Measurements from ENCODE around the gene CASR. TPM values are rescaled to one million over a fixed set of nuclear protein-coding genes. Genes with fewer than 3 reads are reported as not detected.
A peak's percentile ranks its signal among the peaks of the same experiment; 100 is the strongest.

Gene CASR
- total and polyA plus RNA-seq, 5 donors from 2014 or later, result 0.16 to 0.45 TPM; not detected in 3

GRCh38 chr3:122299872-122300460 lies 116.5 kb downstream of the CASR start:
- ATAC-seq (ENCODE audit: low read depth in 2 of 2) (no peak), DNase-seq (peak in 2 of 3 donors; percentile 48 to 61)
- Mint-ChIP-seq H3K4me1 (no peaks in the 10 kb centered on the region), H3K27ac (no peak overlapping the region), H3K4me3 (no peak overlapping the region), H3K36me3 (no peaks in the 10 kb centered on the region), H3K9me3 (peaks cover 0 to 3% (median 0%) of the 10 kb centered on the region in 7 donors), H3K27me3 (no peaks in the 10 kb centered on the region)
- Histone ChIP-seq H3K4me3 (ENCODE audit: low read depth, low read length) (no peak overlapping the region), H3K27me3 (ENCODE audit: control insufficient read depth, insufficient read depth, low read length) (no peaks in the 10 kb centered on the region), H3K4me1 (ENCODE audit: control insufficient read depth, insufficient read depth, low read length, poor library complexity, severe bottlenecking) (peaks cover 7% of the 10 kb centered on the region), H3K27ac (ENCODE audit: insufficient read depth, low read length, poor library complexity, severe bottlenecking) (no peak overlapping the region), H3K36me3 (ENCODE audit: control insufficient read depth, insufficient read depth, low read length) (no peaks in the 10 kb centered on the region), H3K9me3 (ENCODE audit: control insufficient read depth in 2 of 2, low read length in 2 of 2) (peaks cover 0 to 3% of the 10 kb centered on the region in 2 experiments)

- Mint-ChIP-seq H3K36me3 (no peaks in the 10 kb centered on the region), H3K4me3 (no peak overlapping the region), H3K9me3 (peaks cover 0 to 3% (median 0%) of the 10 kb centered on the region in 7 donors), H3K4me1 (peaks cover 0 to 1% (median 0%) of the 10 kb centered on the region in 4 donors), H3K27me3 (no peaks in the 10 kb centered on the region), H3K27ac (no peak overlapping the region)
- DNase-seq (no peak), ATAC-seq (ENCODE audit: low read depth in 2 of 2) (no peak)
- Histone ChIP-seq H3K4me3 (ENCODE audit: low read depth, low read length) (no peak overlapping the region), H3K27me3 (ENCODE audit: control insufficient read depth, insufficient read depth, low read length) (peaks cover 2% of the 10 kb centered on the region), H3K27ac (ENCODE audit: insufficient read depth, low read length, poor library complexity, severe bottlenecking) (no peak overlapping the region), H3K4me1 (ENCODE audit: control insufficient read depth, insufficient read depth, low read length, poor library complexity, severe bottlenecking) (no peaks in the 10 kb centered on the region), H3K36me3 (ENCODE audit: control insufficient read depth, insufficient read depth, low read length) (no peaks in the 10 kb centered on the region), H3K9me3 (ENCODE audit: control insufficient read depth in 2 of 2, low read length in 2 of 2) (peaks cover 0 to 3% of the 10 kb centered on the region in 2 experiments)
Observed at GRCh38 chr3:122301063-122301462, 117.6 kb downstream of the CASR start.

- Mint-ChIP-seq H3K27me3 (no peaks in the 10 kb centered on the region), H3K4me1 (peaks cover 0 to 2% (median 0%) of the 10 kb centered on the region in 4 donors), H3K36me3 (no peaks in the 10 kb centered on the region), H3K9me3 (peaks cover 0 to 2% (median 0%) of the 10 kb centered on the region in 7 donors), H3K27ac (peak overlapping the region in 1 of 3 donors; percentile 22), H3K4me3 (no peak overlapping the region)
- DNase-seq (no peak), ATAC-seq (ENCODE audit: low read depth in 2 of 2) (no peak)
- Histone ChIP-seq H3K4me3 (ENCODE audit: low read depth, low read length) (no peak overlapping the region), H3K27ac (ENCODE audit: insufficient read depth, low read length, poor library complexity, severe bottlenecking) (no peak overlapping the region), H3K4me1 (ENCODE audit: control insufficient read depth, insufficient read depth, low read length, poor library complexity, severe bottlenecking) (no peaks in the 10 kb centered on the region), H3K27me3 (ENCODE audit: control insufficient read depth, insufficient read depth, low read length) (peaks cover 4% of the 10 kb centered on the region), H3K36me3 (ENCODE audit: control insufficient read depth, insufficient read depth, low read length) (no peaks in the 10 kb centered on the region), H3K9me3 (ENCODE audit: control insufficient read depth in 2 of 2, low read length in 2 of 2) (no peaks in the 10 kb centered on the region)
Observed at GRCh38 chr3:122305818-122306621, 122.6 kb downstream of the CASR start.

DNA sequence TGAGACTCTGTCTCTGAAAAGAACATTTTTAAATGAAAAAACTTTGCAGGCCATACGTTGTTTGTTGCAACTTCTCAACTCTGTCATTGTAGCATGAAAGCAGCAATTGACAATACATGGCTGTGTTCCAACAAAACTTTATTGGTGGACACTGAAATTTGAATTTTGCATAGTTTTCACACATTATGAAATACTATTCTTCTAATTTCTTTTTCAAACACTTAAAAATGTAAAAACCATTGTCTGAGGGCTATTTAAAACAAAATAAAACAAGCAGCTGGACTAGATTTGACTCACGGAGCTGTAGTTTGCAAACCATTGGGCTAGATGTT lies 123.1 kb downstream of the CASR start:
- Histone ChIP-seq H3K27ac (ENCODE audit: insufficient read depth, low read length, poor library complexity, severe bottlenecking) (no peak overlapping the region), H3K36me3 (ENCODE audit: control insufficient read depth, insufficient read depth, low read length) (no peaks in the 10 kb centered on the region), H3K27me3 (ENCODE audit: control insufficient read depth, insufficient read depth, low read length) (peaks cover 4% of the 10 kb centered on the region), H3K4me3 (ENCODE audit: low read depth, low read length) (no peak overlapping the region), H3K4me1 (ENCODE audit: control insufficient read depth, insufficient read depth, low read length, poor library complexity, severe bottlenecking) (no peaks in the 10 kb centered on the region), H3K9me3 (ENCODE audit: control insufficient read depth in 2 of 2, low read length in 2 of 2) (no peaks in the 10 kb centered on the region)
- H3K36me3 Mint-ChIP-seq, result no peaks in the 10 kb centered on the region
- no peak for DNase-seq
- ATAC-seq (ENCODE audit: low read depth in 2 of 2), result no peak
- H3K4me3 Mint-ChIP-seq, result no peak overlapping the region
- H3K27ac Mint-ChIP-seq, result no peak overlapping the region
- no peaks in the 10 kb centered on the region for H3K27me3 Mint-ChIP-seq
- H3K4me1 Mint-ChIP-seq, result peaks cover 0 to 2% (median 0%) of the 10 kb centered on the region in 4 donors
- H3K9me3 Mint-ChIP-seq, result peaks cover 0 to 2% (median 0%) of the 10 kb centered on the region in 7 donors

GRCh38 chr3:122307094-122307687 lies 123.7 kb downstream of the CASR start:
- H3K4me3 Mint-ChIP-seq, result no peak overlapping the region

GRCh38 chr3:122307976-122308375 lies 124.5 kb downstream of the CASR start:
- no peaks in the 10 kb centered on the region for H3K36me3 ChIP-seq (ENCODE audit: control insufficient read depth, insufficient read depth, low read length)
- Mint-ChIP-seq H3K4me3 (no peak overlapping the region), H3K9me3 (peaks cover 0 to 2% (median 0%) of the 10 kb centered on the region in 7 donors), H3K36me3 (no peaks in the 10 kb centered on the region), H3K27ac (no peak overlapping the region), H3K27me3 (no peaks in the 10 kb centered on the region), H3K4me1 (peaks cover 0 to 2% (median 0%) of the 10 kb centered on the region in 4 donors)
- no peaks in the 10 kb centered on the region for H3K4me1 ChIP-seq (ENCODE audit: control insufficient read depth, insufficient read depth, low read length, poor library complexity, severe bottlenecking)
- no peak overlapping the region for H3K27ac ChIP-seq (ENCODE audit: insufficient read depth, low read length, poor library complexity, severe bottlenecking)
- DNase-seq, result no peak
- no peaks in the 10 kb centered on the region for H3K9me3 ChIP-seq (ENCODE audit: control insufficient read depth in 2 of 2, low read length in 2 of 2)
- no peak overlapping the region for H3K4me3 ChIP-seq (ENCODE audit: low read depth, low read length)
- no peak for ATAC-seq (ENCODE audit: low read depth in 2 of 2)
- H3K27me3 ChIP-seq (ENCODE audit: control insufficient read depth, insufficient read depth, low read length), result peaks cover 4% of the 10 kb centered on the region

More at GRCh38 chr3:122307094-122307687, 123.7 kb downstream of the CASR start:
- H3K27ac ChIP-seq (ENCODE audit: insufficient read depth, low read length, poor library complexity, severe bottlenecking), result no peak overlapping the region
- DNase-seq (no peak), ATAC-seq (ENCODE audit: low read depth in 2 of 2) (no peak)
- no peak overlapping the region for H3K27ac Mint-ChIP-seq
- no peaks in the 10 kb centered on the region for H3K36me3 ChIP-seq (ENCODE audit: control insufficient read depth, insufficient read depth, low read length)
- H3K27me3 ChIP-seq (ENCODE audit: control insufficient read depth, insufficient read depth, low read length), result peaks cover 4% of the 10 kb centered on the region
- no peaks in the 10 kb centered on the region for H3K9me3 ChIP-seq (ENCODE audit: control insufficient read depth in 2 of 2, low read length in 2 of 2)
- peaks cover 0 to 2% (median 0%) of the 10 kb centered on the region in 4 donors for H3K4me1 Mint-ChIP-seq
- H3K27me3 Mint-ChIP-seq, result no peaks in the 10 kb centered on the region
- no peaks in the 10 kb centered on the region for H3K36me3 Mint-ChIP-seq
- no peaks in the 10 kb centered on the region for H3K4me1 ChIP-seq (ENCODE audit: control insufficient read depth, insufficient read depth, low read length, poor library complexity, severe bottlenecking)
- H3K9me3 Mint-ChIP-seq, result peaks cover 0 to 2% (median 0%) of the 10 kb centered on the region in 7 donors
- no peak overlapping the region for H3K4me3 ChIP-seq (ENCODE audit: low read depth, low read length)

DNA sequence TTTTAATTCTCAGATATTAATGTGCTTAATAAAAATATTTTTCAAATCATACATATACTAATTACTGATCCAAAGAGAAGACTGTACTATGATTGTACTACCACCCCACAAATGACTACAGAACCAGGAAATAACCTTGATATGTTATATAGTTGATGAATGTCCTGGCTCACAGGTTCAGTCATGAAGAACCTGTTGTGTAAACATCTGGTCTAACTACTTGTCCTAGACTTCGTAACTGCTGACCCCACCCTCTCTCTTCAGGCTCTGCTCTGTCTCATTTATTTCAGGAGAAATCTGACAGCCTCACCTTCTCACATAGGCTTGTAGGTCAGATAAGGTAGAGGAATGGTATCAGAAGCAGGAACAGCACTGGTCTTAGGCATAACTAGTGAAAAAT lies 126.9 kb downstream of the CASR start:
- no peaks in the 10 kb centered on the region for H3K9me3 Mint-ChIP-seq
- ATAC-seq (ENCODE audit: low read depth in 2 of 2), result no peak
- H3K27me3 Mint-ChIP-seq, result peaks cover 5% of the 10 kb centered on the region

More for the DNA sequence above, 126.9 kb downstream of the CASR start:
- Histone ChIP-seq H3K9me3 (ENCODE audit: control insufficient read depth in 2 of 2, low read length in 2 of 2) (no peaks in the 10 kb centered on the region), H3K36me3 (ENCODE audit: control insufficient read depth, insufficient read depth, low read length) (no peaks in the 10 kb centered on the region), H3K4me1 (ENCODE audit: control insufficient read depth, insufficient read depth, low read length, poor library complexity, severe bottlenecking) (no peaks in the 10 kb centered on the region), H3K27ac (ENCODE audit: insufficient read depth, low read length, poor library complexity, severe bottlenecking) (no peak overlapping the region), H3K4me3 (ENCODE audit: low read depth, low read length) (no peak overlapping the region), H3K27me3 (ENCODE audit: control insufficient read depth, insufficient read depth, low read length) (peaks cover 4% of the 10 kb centered on the region)
- DNase-seq, result no peak
- Mint-ChIP-seq H3K36me3 (no peaks in the 10 kb centered on the region), H3K4me3 (no peak overlapping the region), H3K27ac (no peak overlapping the region), H3K4me1 (peaks cover 0 to 2% (median 0%) of the 10 kb centered on the region in 4 donors)

Data from CD4-positive, CD25-positive, alpha-beta regulatory T cell (primary cell).